Activated CD4-positive, alpha-beta T cell treated with anti-CD3 and anti-CD28 coated beads for 4 hours (primary cell): ENCODE data around the gene ZNF554.
"Not testable (repeated sequence)": the region's sequence is repeated elsewhere in the genome, so short reads cannot be mapped to it uniquely, and the experiment has no call there.

Experiments used
- DNase-seq, 2 donors: peaks; one replicate each; pipeline ENCODE4 v3.0.0-alpha.2; 2020

Gene ZNF554

DNA sequence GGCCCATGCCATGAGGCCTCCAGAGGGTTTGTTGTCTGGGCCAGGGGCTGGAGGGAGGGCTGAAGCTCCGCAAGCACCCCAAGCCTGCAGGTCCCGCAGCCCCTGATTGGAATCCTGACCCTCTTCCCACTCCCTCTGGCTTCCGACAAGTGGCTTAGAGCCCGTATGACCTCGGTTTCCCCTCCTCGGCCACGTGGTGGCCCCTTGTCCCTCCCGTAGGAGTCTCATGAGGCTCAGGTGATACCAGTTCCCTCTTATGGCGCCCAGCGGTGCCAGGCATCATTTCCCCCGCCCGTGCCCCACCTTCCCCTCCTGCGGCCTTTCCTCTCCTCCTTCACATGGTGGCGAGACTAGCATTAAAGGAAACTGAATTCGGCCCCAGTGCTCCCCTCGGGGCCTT is 28.2 kb upstream of the ZNF554 start:
- no peak for DNase-seq

DNA sequence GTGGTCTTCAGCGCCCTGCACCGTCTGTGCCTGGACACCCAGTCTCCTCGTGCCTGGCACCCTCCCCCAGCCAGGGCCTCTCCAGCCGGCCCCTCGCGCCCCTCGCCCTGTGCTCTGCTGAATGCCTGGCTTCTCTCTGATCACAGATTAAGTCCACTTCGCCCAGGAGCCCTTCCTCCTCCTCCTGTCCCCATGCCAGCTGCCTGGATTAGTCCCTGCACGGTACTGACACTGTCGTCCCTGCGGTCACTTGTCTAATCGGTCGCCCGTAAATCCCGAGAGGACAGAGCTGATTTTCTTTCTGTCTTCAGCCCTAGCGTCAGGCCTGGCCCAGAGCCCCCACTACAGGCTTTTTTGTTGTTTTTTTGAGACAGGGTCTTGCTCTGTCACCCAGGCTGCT is 27.8 kb upstream of the ZNF554 start:
- DNase-seq = no peak

DNA sequence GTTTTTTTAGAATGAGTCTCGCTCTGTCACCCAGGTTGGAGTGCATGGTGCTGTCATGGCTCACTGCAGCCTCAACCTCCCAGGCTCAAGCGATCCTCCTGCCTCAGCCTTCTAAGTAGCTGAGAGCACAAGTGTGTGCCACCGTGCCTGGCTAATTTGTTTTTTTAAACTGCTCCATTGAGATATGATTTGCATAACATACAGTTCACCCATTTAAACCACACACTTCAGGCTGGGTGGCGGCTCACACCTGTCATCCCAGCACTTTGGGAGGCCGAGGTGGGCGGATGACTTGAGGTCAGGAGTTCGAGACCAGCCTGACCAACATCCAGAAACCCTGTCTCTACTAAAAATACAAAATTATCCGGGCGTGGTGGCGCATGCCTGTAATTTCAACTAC is 27.0 kb upstream of the ZNF554 start:
- not testable (repeated sequence) for DNase-seq

DNA sequence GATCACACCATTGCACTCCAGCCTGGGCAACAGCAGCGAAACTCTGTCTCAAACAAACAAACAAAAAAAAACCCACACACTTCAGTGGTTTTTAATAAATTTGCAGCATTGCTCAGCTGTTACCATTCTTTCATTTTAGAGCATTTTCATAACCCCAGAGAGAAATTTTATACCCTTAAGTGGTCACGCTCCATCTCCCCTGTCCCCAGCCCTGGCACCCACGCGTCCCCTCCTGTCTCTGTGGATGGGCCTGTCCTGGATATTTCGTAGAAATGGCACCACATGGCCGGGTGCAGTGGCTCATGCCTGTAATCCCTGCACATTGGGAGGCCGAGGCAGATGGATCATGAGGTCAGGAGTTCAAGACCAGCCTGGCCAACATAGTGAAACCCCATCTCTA is 26.5 kb upstream of the ZNF554 start:
- no peak for DNase-seq

DNA sequence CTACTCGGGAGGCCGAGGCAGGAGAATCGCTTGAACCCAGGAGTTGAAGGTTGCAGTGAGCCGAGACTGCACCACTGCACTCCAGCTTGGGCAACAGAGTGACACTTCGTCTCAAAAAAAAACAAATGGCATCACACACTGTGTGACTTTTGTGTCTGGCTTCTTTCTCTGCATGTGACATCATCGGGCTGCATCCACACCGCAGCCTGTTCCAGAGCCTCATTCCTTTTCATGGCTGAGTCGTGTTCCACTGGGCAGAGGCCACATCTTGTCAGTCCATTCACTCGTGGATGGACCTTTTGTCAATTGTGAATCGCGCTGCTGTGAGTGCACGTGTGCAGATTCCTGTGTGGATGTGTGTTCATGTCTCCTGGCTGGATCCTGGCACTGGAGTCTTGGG is 26.1 kb upstream of the ZNF554 start:
- DNase-seq = no peak

DNA sequence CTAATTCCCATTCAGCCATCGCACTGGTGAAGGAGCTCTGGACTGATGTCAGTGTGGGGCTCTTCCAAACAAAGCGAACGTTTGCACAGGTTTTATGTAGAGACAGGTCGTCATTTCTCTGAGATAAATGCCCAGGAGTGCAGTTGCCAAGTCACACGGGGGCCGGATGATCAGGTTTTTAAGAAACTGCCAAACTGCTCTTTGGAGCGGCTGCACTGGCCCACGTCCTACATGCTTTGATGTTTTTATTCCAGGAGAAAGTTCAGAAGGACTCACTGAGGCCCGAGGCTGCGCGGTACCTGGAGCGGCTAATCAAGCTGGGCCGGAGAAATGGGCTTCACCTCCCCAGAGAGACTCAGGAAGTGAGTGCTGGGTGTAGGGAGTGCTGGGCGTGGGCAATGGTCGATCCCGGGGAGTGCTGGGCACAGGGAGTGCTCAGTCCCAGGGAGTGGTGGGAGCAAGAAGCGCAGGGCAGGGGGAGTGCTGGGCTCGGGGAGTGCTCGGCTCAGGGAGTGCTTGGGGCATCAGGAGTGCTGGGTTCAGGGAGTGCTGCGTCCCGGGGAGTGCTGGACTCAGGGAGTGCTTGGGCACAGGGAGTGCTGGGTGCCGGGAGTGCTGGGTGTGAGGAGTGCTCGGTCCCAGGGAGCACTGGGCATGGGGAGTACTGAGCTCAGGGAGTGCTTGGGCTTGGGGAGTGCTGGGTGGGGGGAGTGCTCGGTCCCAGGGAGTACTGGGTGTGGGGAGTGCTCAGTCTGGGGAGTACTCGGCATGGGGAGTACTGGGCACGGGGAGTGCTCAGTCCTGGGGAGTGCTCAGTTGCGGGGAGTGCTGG is 23.6 kb upstream of the ZNF554 start:
- DNase-seq = no peak

DNA sequence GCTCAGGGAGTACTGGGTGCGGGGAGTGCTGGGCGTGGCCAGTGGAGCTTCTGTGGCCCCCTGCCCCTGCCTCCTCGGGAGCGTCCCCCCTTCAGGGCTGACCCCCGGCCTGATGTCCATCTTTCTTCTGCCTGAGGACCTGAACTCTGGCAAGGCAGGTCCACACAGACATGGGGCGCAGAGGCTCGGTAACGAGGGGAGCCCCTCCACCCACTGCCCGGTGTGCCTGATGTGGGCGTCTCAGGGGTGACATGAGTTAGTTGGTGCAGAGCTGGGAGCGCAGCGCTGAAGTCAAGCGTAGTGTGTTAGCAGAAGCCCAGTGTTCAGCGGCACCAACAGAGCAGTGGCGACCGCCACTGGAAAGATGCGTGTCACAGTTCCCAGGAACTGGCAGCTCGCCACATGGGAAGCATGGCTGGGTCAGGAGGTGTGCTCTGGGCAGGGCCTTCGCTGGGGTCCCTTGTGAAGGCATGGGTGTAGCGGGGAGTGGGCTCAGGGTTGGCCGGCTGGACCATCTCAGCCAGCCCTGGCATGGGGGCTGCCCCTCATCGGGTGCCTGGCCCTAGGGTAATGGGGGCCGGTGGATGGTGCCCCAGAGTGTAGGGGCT is 22.9 kb upstream of the ZNF554 start:
- no peak for DNase-seq

DNA sequence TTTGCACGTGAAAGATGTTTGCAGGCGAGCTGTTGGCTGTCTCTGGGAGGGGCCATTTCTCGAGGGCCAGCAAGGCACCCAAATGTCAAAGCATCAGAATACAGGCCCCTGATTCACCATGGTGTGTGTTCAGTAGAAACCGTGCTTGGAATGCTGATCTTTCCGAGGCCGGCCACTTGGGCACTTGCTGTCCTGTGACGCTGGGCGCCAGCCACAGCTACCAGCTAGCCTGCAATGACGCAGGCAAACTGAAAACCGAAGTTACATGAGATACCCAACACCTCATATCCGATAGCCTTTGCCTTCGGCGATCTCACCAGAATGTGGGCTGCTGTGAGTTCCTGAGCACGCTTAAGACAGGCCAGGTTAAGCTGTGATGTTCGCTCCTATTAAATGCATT is 22.4 kb upstream of the ZNF554 start:
- no peak for DNase-seq

DNA sequence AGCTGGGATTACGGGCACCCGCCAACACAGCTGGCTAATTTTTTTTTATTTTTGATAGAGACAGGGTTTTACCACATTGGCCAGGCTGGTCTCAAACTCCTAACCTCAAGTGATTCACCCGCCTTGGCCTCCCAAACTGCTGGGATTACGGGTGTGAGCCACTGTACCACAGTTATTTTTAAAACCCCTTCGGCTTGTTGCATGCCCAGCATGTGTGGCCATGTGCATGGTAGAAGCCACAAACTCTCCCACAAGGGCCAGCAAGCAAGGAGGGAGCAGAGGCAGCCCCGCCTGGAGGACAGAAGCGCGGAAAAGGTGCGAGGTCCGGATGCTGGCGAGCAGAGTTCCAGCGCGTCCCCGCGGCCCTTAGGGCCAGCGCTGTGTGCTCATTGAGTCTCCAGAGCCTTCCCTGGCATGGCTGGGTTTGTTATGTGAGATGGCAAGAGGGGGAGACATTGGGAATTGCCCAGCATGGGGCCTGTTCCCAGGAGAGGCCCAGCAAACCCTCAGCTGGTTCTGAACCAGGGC is 21.4 kb upstream of the ZNF554 start:
- DNase-seq = no peak

DNA sequence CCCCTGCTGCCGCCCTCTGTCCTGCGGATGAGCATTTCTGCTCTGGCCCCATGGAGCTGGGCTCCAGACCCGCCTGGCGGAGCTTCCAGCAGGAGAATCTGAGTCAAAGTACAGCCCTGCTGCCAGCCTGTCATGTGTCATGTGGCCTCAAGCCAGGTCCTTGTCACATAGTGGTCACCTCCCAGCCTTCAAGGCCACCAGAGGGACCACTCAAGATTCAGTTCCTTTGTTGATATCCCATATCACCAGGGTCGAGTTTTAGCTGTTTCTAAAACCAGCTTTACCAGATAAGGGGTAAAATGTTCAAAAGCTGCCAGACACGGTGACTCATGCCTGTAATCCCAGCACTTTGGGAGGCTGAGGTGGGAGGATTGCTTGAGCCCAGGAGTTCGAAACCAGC is 20.9 kb upstream of the ZNF554 start:
- DNase-seq = no peak

DNA sequence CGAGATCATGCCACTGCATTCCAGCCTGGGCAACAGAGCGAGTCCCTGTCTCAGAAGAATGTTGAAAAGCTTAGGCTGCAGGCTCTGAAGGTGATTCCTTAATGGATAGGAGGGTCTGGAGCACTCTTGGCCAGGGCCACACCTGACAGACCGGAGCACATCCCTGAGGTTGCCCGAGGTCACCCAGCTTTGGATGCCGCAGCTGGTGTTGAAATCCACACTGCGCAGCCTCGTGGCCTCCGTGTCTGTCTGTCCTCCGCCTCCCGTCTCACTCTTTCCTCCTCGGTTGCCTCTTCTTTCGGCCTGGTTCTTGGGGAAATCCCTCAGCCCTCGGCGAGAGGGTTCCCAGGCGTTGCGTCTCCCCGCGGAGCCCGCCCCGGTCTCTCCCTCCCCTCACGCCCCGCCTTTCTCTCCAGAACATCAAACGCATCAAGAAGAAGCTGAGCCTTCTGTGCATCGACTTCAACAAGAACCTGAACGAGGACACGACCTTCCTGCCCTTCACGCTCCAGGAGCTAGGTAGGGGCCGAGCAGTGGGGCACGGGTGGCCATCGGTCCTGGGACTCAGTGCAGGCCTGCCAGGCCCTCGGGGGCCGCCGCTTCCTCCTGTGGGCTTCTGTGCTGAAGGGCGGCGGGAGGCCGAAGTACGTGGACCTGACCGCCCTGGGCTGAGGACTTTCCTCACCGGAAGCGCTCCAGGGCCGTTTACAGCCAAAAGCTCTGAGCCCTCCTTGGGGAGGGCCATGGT is 20.2 kb upstream of the ZNF554 start:
- DNase-seq = no peak

DNA sequence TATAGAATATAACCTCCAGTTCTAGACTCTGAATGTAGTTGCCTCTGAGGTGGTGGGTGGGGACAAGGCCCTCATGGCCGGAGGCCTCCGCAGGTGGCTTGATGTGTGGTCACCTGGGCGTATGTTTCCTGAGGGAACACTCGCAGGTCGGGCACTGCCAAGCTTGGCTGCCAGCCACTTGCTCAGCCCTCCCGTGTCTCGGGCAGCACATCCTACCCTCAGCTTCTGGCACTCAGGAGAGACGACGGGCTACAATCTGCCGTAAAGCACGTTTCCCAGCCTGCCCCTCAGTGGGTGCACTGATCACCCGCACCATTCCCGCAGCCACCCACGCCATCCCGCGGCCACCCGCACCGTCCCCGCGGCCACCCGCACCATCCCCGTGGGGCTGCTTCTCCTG is 19.2 kb upstream of the ZNF554 start:
- DNase-seq = no peak

DNA sequence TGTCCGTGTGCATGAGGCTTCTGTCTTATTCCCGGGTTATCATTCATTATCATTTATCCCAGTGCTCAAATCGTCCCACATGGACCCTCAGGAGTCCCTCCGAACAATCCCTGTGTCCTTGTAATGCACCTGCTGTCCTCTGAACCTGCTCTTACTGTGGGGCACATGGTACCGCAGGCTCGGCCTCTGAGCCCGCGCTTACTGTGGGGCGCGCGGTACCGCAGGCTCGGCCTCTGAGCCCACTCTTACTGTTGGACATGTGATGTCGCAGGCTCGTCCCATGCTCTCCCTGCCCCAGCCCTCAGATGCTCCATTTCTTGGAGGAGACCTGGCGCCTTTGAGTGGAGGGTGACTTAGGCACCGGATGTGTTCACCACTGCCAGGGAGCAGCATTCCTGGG is 16.8 kb upstream of the ZNF554 start:
- no peak for DNase-seq

DNA sequence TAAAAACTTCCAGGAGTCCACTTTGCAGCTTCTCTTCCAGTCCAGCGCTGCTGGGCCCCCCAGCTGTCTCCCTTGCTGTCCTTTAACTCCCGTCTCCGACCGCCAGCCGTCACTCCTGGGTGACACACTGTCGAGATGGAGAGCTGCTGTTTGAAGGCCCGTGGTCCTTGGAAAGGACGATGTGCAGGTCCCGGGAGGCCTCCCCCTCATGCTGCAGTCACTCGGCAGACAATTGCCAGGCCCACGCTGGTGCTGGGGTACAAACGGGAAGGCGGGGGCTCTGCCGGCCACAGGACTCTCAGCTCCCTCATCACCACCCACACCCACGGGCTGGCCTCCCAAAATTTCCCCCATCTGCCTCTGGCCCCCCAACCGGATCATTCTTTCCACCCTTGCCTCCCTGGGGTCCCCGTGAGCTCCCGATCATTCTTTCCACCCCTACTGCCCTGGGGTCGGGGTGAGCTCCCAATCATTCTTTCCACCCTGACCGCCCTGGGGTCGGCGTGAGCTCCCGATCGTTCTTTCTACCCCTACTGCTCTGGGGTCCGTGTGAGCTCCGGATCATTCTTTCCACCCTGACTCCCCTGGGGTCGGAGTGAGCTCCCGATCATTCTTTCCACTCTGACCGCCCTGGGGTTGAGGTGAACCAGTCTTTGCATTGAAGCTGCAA is 16.0 kb upstream of the ZNF554 start:
- no peak for DNase-seq

DNA sequence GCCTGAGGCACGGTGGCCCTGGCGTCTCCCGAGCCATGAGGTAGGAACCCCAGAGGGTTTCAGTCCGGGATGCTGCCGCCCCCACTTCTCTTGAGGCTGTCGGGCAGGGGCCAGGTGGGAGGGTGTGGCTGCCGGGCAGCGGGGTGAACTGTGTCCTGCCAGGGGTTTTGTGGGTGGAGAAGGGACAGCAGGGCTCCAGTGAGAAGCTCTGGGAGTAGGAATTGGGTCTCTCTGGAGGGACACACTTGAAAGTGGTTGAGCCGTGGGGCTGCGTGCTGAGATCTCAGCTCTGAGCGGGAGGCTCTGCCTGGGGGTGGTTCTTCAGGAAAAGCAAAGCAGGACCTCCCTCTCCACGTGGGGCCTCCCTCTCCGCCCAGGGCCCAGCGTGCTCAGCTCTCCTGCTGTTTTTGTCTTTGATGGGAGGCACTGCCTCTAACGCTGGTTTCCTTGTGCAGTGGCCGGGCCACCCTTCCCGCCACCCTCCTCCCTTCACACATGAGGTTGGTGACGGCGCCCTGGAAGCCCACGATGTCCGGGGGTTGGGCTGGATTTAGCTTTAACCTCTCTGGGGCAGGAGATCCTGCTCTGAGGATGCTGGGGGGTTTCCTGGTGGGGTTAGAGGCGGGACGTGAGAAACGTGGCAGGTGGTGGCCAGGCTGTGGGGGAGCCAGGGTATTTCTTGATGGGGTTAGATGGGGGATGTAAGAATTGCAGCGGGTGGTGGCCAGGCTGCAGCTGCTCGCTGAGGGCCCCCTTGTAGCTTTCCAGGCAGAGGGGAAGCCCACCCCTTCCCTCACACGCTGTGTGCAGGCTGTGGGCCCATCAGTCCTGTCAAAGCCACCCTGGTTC is 15.3 kb upstream of the ZNF554 start:
- no peak for DNase-seq

DNA sequence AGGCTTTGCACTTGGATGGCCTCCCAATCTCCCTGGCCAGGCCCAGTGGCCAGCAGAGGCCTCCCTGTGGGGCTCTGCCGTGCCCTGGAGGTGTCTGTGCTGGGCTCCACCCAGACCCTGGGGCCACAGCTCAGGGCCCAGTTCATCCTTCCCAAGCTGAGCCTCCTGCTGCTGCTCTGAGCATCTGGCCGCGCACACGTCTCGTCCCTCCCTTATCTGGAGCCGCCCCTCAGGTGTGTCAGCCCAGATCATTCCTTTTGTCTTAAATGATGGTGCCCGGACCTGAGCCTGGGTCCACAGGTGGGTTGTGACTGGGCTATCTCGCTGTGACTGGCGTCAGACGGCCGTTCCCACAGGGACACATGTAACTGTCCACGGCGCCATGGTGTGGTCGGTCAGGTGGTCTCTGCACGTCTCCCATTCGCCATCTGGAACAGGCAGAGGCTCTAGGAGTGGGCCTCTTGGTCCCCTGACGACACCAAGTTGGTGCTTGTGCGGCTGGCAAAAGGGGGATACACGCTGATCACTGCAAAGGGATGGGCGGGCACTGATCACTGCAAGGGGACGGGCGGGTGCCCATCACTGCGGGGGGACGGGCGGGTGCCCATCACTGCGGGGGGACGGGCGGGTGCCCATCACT is 14.3 kb upstream of the ZNF554 start:
- DNase-seq = no peak

DNA sequence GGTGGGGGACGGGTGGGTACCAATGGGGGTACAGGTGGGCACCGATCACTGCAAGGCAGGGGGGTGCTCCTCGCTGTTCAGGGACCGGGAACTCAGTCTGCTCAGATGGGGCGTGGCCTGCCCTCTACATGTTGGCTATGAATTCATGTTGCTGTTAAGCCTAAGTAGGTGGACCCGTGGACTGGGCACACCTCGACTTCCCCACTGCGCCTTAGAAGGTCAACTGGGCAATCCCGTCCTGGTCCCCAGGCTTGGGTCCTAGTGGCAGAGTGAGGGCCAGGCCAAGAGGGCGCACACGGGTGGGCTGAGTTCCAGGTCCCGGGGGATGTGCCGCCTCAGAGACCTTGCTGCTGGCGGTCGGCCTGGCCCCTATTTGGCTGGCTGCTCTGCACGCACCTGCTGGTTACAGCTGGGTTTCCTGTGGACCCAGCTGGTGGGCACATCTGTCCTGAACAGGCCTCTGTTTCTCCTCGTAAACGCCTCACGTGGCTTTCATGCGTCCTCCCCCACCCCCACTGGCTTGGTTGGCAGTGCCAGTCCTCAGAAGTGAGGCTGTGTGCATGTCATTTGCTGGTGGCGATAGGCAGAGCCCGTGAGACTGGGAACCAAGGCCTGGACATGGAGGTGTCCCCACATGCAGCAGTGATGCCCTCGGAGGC is 13.5 kb upstream of the ZNF554 start:
- DNase-seq = no peak

DNA sequence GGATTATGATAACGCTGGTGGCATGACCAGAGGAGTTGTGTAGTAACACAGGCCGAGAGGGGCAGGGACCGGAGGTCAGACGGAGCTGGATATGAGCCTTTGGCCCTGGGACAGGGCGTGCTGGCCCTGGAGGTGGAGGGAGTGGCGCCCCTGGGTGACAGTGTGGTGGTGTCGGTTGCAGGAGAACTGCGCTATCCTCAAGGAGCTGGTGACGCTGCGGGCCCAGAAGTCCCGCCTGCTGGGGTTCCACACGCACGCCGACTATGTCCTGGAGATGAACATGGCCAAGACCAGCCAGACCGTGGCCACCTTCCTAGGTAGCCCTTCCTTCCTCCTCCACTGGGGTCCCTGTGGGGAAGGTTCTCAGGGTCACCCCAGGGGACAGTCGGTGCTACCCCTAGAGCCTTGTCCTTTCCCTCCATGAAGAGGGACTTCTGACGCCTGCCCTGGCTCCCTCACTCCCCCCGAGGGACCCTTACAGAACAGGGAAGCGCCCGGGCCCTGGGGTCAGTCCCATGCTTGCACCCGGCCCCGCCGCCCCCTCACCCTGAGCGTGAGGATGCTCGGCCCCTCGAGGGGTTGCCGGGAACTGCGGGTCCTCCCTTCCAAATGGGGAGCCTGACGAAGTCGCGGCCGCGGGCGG is 12.8 kb upstream of the ZNF554 start:
- DNase-seq = no peak

DNA sequence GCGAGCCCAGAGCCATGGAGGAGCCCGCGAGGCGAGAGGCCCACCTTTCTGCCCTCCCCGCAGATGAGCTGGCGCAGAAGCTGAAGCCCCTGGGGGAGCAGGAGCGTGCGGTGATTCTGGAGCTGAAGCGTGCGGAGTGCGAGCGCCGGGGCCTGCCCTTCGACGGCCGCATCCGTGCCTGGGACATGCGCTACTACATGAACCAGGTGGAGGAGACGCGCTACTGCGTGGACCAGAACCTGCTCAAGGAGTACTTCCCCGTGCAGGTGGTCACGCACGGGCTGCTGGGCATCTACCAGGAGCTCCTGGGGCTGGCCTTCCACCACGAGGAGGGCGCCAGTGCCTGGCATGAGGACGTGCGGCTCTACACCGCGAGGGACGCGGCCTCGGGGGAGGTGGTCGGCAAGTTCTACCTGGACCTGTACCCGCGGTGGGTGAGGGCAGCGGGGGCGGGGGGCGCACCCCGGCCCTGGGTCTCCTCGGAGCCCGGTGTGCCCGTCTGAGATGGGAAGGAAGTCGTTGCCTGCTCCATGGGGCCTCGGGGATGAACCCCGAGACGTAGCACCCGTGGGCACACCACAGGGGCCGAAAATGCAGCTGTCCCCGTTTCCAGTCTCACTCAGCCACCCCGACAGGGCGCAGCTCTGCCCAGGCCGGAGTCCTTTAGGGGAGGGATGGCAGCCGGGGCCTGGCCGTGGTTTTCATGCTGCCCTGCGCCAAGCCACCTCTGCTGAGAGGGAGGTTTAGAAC is 12.1 kb upstream of the ZNF554 start:
- DNase-seq = no peak
